HAP-1 (cell line): ENCODE measurements around the gene MTHFD2L.
"Not testable (repeated sequence)": the region's sequence is repeated elsewhere in the genome, so short reads cannot be mapped to it uniquely, and the experiment has no call there.

ENCODE experiments used
- DNase-seq, 2 experiments: peaks; one replicate each; pipeline ENCODE4 v3.0.0-alpha.2; 2016 to 2020; ENCODE audit warnings: low spot score in 2 of 2
- H3K27me3 ChIP-seq: fragments of 250-450 bp; sonication (Bioruptor Pico); 2 replicates; pipeline ENCODE4 v1.5.1; 2020; ENCODE audit warnings: low read depth, mild to moderate bottlenecking, moderate library complexity
- H3K36me3 ChIP-seq: fragments of 250-450 bp; sonication (Bioruptor Pico); replicated peaks from 2 replicates; pipeline ENCODE4 v1.5.1; 2020; ENCODE audit warnings: mild to moderate bottlenecking
- H3K4me1 ChIP-seq: fragments of 250-450 bp; sonication (Bioruptor Pico); 2 replicates; pipeline ENCODE4 v1.5.1; 2020; ENCODE audit warnings: mild to moderate bottlenecking
- H3K4me3 ChIP-seq: fragments of 250-450 bp; sonication (Bioruptor Pico); 2 replicates; pipeline ENCODE4 v1.5.1; 2020; ENCODE audit warnings: mild to moderate bottlenecking, moderate library complexity
- H3K9me3 ChIP-seq: fragments of 250-450 bp; sonication (Bioruptor Pico); 2 replicates; pipeline ENCODE4 v1.5.1; 2020; ENCODE audit warnings: mild to moderate bottlenecking, moderate library complexity
- in situ Hi-C: fragments of 300-500 bp; cut with MboI; formaldehyde crosslinking; loops from 3 replicates; pipeline ENCODE4 v1.14.3; 2020; ENCODE audit warnings: low sequenced_read_pairs, inconsistent platforms, mixed read lengths

Gene MTHFD2L

DNA sequence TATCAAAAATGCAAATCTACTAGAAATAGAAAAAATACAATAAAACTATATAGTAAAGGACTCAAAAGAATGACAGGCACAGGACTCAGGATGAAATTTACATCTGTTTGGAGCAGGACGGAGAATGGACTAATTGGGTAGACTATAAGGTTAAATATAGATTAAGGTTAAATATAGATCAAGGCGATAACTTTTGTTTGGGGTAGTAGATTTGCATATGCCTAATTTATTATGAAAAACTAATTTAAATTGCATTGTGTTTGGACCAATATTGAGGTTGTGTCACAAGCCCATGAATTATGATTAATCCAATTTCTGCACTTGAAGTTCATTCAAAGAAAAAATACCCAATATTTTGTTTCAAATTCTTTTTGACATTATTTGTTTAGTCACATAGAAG, 31.0 kb downstream of the MTHFD2L start:
- Histone ChIP-seq H3K36me3 (no peaks in the 10 kb centered on the region), H3K4me3 (no peak overlapping the region), H3K9me3 (0 out of 2 replicates have a peak, but pooled peaks cover 2% of the 10 kb centered on the region), H3K4me1 (no peaks in the 10 kb centered on the region), H3K27me3 (no peaks in the 10 kb centered on the region)
- in situ Hi-C loops: no loop called here
- no peak for DNase-seq

DNA sequence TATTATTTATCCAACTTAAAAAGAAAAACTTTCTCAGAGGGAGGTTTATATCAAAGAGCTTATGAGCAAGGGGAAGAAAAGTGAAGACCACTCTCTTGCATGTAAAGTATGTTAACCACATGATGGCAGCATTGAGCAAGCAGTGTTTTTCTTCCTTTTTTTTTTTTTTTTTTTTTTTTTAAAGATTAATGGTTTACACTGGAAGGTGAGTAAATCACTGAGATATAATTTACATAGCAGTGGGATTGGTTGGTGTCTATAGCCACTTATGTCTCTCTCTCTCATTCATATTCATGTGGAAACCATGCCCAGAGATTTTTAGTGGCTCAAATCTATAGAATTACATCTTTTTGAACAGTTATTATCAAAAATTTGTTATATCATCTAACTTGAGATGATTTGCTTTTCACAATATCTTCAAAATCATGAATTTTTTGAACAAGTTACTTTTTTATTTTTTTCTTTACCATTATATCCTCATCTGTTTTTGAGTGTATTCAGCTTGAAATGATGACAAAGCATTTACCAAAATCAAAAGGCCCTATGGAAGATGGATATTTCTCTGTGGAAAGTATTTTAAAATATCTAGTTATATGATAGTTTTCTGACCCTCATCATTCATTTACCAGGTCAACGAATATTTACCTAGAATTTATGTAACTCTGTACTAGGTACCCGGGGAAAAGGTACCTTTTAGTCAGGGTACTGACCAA, 31.6 kb downstream of the MTHFD2L start:
- H3K36me3 ChIP-seq: no peaks in the 10 kb centered on the region
- 0 out of 2 replicates have a peak, but pooled peaks cover 2% of the 10 kb centered on the region for H3K9me3 ChIP-seq
- in situ Hi-C loops: no loop called here
- peak; percentile 19 to 67 for DNase-seq
- H3K4me3 ChIP-seq: no peak overlapping the region
- no peaks in the 10 kb centered on the region for H3K27me3 ChIP-seq
- no peaks in the 10 kb centered on the region for H3K4me1 ChIP-seq

DNA sequence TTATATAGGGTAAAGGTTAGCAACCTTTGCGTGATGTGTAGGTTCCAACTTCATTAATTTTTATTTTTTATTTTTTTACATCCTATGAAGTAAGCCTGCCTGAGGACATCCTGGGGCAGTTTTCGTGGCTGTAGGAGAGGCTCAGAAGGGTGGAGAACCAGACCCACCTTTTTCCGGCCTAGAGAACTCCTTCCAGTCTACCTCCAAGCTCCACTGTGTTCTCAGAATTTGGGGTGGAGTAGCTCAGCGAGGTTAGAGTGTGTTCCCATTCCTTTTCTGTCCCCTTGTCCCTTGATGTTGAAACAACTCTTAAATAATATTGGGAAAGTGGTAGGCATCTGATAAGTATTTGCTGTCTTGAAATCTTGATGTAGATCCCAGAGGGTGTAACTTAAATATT, 32.4 kb downstream of the MTHFD2L start:
- in situ Hi-C loops: no loop called here
- Histone ChIP-seq H3K9me3 (0 out of 2 replicates have a peak, but pooled peaks cover 2% of the 10 kb centered on the region), H3K36me3 (no peaks in the 10 kb centered on the region), H3K4me1 (no peaks in the 10 kb centered on the region), H3K4me3 (no peak overlapping the region), H3K27me3 (no peaks in the 10 kb centered on the region)
- no peak for DNase-seq

DNA sequence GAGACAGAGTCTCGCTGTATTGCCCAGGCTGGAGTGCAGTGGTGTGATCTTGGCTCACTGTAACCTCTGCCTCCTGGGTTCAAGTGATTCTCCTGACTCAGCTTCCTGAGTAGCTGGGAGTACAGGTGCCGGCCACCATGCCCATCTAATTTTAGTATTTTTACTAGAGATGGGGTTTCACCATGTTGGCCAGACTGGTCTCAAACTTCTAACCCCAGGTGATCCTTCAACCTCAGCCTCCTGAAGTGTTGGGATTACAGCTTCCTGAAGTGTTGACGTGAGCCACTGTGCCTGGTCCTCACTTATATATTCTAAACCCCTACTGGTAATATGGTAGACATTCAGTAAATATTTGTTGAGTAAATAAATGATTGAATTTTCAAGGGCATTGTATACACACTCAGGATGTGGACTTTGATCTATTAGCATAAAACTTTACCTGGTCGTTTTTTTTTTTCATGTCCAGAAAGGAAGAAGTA, 33.0 kb downstream of the MTHFD2L start:
- Histone ChIP-seq H3K4me3 (no peak overlapping the region), H3K4me1 (no peaks in the 10 kb centered on the region), H3K9me3 (0 out of 2 replicates have a peak, but pooled peaks cover 2% of the 10 kb centered on the region), H3K36me3 (no peaks in the 10 kb centered on the region), H3K27me3 (no peaks in the 10 kb centered on the region)
- in situ Hi-C loops: no loop called here
- DNase-seq: no peak

DNA sequence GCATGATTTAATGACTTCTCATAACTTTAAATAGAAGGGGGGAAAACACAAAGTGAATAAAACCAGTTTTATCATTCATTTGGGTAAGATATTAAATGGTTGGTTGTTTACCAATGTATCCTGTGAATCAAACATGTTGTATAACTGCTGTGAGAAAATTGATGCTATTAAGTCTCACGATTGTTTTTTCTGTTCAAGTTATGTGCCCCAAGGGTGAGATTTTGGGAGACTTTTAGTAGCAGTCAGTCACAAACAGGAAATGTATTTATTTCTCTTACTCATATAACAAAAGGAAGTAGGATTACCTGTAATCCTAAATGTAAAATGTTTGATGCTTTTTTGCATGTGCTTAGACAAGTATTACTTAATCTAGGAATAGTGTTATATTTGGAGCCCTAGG, 39.2 kb downstream of the MTHFD2L start:
- in situ Hi-C loops: no loop called here
- H3K4me3 ChIP-seq: no peak overlapping the region
- H3K4me1 ChIP-seq: no peaks in the 10 kb centered on the region
- H3K27me3 ChIP-seq: no peaks in the 10 kb centered on the region
- H3K36me3 ChIP-seq: no peaks in the 10 kb centered on the region
- H3K9me3 ChIP-seq: 0 out of 2 replicates have a peak, but pooled peaks cover 2% of the 10 kb centered on the region
- no peak for DNase-seq

DNA sequence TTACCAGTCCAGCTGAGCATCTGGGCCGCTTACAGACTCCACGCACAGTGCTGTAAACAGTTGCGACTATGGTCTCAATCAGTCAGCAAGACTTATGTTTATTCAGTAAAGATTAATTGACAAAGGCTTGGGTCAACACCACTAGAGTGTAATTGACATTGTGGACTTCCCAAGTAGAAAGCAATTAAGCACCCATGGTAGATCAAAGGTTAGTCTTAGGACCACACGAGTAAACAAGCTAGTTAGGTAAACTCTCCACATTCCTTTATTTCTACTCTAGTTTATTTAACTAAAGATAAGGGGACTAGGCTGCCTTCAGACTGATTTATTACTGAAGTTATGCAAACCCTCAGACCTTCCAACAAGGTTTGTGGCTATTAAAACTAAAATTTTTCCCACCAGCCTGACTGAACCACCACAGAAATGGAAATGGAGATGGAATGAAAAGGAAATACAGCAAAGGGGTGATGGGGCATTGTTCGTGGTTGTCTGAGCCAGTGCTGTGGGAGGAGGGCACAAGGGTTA, 44.2 kb downstream of the MTHFD2L start:
- H3K4me3 ChIP-seq: no peak overlapping the region
- H3K9me3 ChIP-seq: no peaks in the 10 kb centered on the region
- no peak for DNase-seq
- H3K36me3 ChIP-seq: no peaks in the 10 kb centered on the region
- no peaks in the 10 kb centered on the region for H3K27me3 ChIP-seq
- H3K4me1 ChIP-seq: no peaks in the 10 kb centered on the region
- in situ Hi-C loops: no loop called here

DNA sequence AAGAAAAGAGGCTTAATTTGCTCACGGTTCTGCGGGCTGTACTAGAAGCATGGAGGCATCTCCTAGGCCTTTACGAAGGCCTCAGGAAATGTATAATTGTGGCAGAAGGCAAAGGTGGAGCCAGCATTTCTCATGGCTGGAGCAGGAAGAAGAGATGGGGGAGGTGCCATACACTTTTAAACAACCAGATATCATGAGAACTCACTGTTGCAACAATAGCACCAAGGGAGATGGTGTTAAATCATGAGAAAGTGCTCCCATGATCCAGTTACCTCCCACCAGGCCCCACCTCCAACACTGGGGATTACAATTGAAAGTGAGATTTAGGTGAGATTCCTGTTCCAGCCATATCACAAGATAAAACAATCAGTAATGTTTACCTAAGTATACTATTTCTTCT, 45.5 kb downstream of the MTHFD2L start:
- Histone ChIP-seq H3K27me3 (no peaks in the 10 kb centered on the region), H3K4me1 (no peaks in the 10 kb centered on the region), H3K36me3 (no peaks in the 10 kb centered on the region), H3K9me3 (no peaks in the 10 kb centered on the region), H3K4me3 (no peak overlapping the region)
- in situ Hi-C loops: no loop called here
- no peak for DNase-seq

DNA sequence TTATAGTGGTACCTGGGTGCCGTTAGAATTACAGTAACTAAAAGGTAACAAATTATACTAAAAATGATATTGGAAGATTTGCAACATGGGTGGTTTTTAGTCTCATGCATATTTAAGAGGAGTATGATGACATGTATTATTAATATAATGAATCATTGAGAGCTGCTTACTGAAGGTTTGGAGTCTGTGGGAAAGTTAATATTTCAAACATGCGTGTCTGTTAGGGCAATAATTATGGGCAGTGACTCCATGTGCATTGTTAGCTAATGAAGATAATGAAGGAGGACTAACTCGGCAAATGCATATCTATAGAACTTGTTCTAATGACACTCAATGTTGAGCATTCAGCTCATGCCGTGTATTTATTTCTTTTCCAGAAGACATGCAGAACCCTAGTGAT, 47.1 kb downstream of the MTHFD2L start:
- no peaks in the 10 kb centered on the region for H3K4me1 ChIP-seq
- H3K36me3 ChIP-seq: no peaks in the 10 kb centered on the region
- H3K4me3 ChIP-seq: no peak overlapping the region
- no peak for DNase-seq
- no peaks in the 10 kb centered on the region for H3K27me3 ChIP-seq
- H3K9me3 ChIP-seq: no peaks in the 10 kb centered on the region
- in situ Hi-C loops: no loop called here

DNA sequence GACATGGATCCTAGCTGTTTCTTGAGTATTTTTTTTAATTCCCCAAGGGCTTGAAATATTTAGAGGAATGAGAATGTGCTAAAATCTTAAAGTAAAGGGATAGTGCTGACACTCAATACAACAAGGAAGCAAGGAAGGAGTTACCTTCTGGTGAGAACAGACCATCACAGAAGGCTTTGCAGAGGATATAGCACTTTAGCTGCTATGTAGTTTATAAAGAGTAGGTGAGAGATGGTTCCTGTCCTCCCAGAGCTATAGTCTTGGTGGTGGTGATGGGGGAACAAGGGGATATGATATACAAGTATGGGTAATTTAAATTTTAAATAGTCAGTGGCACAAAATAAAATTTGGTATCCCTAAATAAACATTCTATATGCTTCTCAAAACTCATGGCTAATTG, 47.6 kb downstream of the MTHFD2L start:
- H3K4me1 ChIP-seq: no peaks in the 10 kb centered on the region
- no peak for DNase-seq
- no peaks in the 10 kb centered on the region for H3K27me3 ChIP-seq
- no peaks in the 10 kb centered on the region for H3K36me3 ChIP-seq
- no peak overlapping the region for H3K4me3 ChIP-seq
- in situ Hi-C loops: no loop called here
- no peaks in the 10 kb centered on the region for H3K9me3 ChIP-seq

DNA sequence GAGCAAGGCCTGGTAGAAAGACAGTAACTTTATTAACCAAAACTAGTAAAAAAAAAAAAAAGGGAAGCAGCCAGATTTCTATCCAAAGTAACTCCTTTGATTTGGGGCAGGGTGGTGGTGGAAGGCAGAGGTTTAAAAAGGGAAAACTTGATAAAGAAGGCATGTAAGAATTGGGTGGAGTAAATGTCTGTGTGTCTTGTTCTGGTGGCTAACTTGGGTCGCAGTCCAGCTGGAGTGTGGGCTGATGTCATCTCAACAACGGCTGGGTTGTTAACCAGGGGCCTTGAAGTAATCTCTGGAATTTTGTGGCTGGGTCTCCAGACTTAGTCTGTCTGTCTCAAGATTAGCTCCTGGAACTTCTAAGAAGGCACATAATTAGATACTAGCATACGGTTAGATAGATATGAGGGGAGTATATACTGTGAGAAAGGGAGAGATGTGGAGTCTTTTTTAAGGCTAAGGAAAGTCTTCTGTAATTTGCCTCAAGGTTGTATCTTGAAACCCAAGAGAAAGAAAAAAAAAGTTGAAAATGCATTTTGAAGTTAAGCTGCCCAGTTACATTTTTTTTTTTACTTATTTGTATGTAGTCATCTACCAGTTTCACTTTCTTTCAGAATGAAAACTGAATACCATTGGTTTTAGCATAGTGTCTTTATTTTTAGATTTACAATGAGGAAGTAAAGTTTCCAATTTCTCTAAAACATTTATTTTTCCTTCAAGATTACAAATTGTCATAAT, 48.3 kb downstream of the MTHFD2L start:
- no peak overlapping the region for H3K4me3 ChIP-seq
- no peaks in the 10 kb centered on the region for H3K4me1 ChIP-seq
- no peaks in the 10 kb centered on the region for H3K36me3 ChIP-seq
- H3K9me3 ChIP-seq: no peaks in the 10 kb centered on the region
- no peak for DNase-seq
- in situ Hi-C loops: no loop called here
- no peaks in the 10 kb centered on the region for H3K27me3 ChIP-seq

DNA sequence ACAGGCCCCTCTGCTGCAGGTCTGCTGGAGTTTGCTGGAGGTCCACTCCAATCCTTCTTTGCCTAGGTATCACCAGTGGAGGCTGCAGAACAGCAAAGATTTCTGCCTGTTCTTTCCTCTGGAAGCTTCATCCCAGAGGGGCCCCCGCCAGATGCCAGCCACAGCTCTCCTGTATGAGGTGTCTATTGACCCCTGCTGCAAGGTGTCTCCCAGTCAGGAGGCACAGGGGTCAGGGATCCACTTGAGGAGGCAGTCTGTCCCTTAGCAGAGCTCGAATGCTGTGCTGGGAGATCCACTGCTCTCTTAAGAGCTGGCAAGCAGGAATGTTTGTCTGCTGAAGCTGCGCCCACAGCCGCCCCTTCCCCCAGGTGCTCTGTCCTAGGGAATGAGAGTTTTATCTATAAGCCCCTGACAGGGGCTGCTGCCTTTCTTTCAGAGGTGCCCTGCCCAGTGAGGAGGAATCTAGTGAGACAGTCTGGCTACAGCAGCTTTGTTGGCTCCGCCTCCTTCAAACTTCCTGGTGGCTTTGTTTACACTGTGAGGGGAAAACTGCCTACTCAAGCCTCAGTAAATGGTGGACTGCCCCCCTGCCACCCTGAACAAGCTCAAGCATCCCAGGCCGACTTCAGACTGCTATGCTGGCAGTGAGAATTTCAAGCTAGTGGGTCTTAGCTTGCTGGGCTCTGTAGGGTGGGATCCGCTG, 56.7 kb downstream of the MTHFD2L start:
- H3K9me3 ChIP-seq, H3K36me3 ChIP-seq, H3K4me3 ChIP-seq, in situ Hi-C loops, H3K27me3 ChIP-seq, H3K4me1 ChIP-seq: not testable (repeated sequence)
- peak in 1 of 2 experiments; percentile 9 for DNase-seq

DNA sequence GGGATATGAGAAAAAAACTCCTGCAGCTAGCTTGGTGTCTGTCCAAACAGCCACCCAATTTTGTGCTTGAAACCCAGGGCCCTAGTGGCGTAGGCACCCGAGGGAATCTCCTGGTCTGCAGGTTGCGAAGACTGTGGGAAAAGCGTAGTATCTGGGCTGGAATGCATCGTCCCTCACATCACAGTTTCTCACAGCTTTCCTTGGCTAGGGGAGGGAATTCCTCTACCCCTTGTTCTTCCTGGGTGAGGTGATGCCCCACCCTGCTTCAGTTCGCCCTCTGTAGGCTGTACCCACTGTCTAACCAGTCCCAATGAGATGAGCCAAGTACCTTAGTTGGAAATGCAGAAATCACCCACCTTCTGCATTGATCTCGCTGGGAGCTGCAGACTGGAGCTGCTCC, 57.3 kb downstream of the MTHFD2L start:
- in situ Hi-C loops, H3K4me3 ChIP-seq, H3K27me3 ChIP-seq, H3K9me3 ChIP-seq, H3K4me1 ChIP-seq, DNase-seq, H3K36me3 ChIP-seq: not testable (repeated sequence)

DNA sequence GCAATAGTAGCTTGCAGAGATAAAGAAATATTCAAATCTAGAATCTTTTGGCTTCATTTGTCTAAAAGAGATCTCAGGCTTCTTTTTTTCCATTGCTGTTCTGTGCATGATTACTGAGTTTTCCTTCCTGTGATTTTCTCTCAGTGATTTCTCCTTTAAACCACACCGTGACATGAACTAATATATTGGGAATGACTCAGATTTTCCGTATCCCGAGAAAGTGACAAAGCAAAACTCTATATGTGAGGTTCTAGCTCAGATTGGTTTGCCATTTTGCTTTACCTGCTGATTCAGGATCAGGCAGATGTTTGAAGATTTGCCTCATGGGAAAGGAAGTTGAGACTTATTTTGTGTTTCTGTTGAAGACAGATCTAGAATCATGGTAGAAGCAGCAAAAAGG, 59.4 kb downstream of the MTHFD2L start:
- in situ Hi-C loops: no loop called here
- Histone ChIP-seq H3K4me3 (no peak overlapping the region), H3K9me3 (no peaks in the 10 kb centered on the region), H3K27me3 (no peaks in the 10 kb centered on the region), H3K4me1 (0 out of 2 replicates have a peak, but pooled peaks cover 4% of the 10 kb centered on the region), H3K36me3 (no peaks in the 10 kb centered on the region)
- DNase-seq: no peak

DNA sequence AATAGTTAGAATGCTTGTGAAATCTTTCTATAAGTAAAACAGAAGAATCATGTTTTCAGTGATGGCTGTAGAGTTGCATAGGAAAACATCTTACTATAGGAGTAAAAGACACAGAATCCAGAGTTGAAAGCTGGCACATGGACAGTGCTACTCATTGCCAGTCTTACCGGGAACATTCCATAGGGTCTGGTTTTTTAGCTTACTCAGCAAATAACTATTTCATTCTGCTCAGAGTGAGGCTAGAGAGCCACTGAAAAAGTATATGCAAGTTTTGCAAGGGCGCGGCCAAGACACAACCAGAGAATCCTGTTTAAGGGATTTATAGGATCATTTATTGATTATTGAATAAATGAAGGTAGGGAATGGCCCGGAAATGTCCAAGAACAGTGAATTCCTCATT, 60.3 kb downstream of the MTHFD2L start:
- no peak overlapping the region for H3K4me3 ChIP-seq
- no peaks in the 10 kb centered on the region for H3K27me3 ChIP-seq
- H3K36me3 ChIP-seq: no peaks in the 10 kb centered on the region
- DNase-seq: no peak
- in situ Hi-C loops: no loop called here
- 0 out of 2 replicates have a peak, but pooled peaks cover 4% of the 10 kb centered on the region for H3K4me1 ChIP-seq
- no peaks in the 10 kb centered on the region for H3K9me3 ChIP-seq
